ENCODE results near the gene LIPA. TPM values are rescaled to one million over a fixed set of nuclear protein-coding genes. Genes with fewer than 3 reads are reported as not detected.
A peak's percentile ranks its signal among the peaks of the same experiment; 100 is the strongest.
"Not testable (repeated sequence)": the region's sequence is repeated elsewhere in the genome, so short reads cannot be mapped to it uniquely, and the experiment has no call there.

The LIPA gene
- polyA plus RNA-seq (ENCODE audit: insufficient read length) = 44.2 TPM

GRCh38 chr10:89251409-89252224, at the start of gene LIPA:
LIPA (minus strand) TSS chr10:89251775; CDS start chr10:89247648, 4,127 bp downstream.
- DNase-seq = peak; percentile 95

GRCh38 chr10:89301232-89301631, 49.7 kb upstream of the LIPA start:
- DNase-seq = no peak

- DNase-seq = no peak
These were observed 47.5 kb upstream of the LIPA start for GRCh38 chr10:89299031-89299430.

DNA sequence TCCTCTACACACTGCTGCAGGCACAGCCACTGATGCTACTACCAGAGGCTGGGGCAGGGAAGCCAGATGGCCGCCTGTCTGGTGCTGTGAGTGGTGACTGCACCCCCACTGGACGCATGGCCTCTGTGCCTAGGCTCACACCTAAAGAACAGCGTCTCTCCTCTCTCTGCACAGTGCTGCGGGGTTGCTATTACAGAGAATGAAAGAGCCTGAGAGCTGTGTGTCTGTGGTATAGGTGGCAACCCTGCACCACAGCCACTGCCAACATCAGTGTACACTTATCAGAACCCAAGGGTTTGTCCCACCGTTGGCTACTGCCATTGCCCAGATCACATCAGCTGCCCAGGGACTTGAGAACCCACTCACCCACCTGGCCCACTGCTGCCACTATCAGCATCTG, 46.2 kb upstream of the LIPA start:
- no peak for DNase-seq

- DNase-seq = no peak
These were observed 45.8 kb upstream of the LIPA start for GRCh38 chr10:89297356-89297755.

DNA sequence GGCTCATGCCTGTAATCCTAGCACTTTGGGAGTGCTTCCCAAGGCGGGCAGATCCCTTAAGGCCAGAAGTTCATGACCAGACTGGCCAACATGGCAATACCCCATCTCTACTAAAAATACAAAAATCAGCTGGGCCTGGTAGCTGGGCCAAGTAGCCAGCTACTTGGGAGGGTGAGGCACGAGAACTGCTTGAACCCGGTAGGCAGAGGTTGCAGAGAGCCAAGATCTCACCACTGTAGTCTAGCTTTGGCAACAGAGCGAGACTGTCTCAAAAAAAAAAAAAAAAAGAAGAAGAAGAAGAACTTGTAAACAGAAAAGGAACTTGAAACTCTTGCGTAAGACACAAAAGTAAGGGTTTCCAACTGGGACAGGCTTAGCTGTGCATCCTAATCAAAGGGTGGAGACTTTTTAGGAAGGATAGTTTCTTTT, 44.7 kb upstream of the LIPA start:
- DNase-seq = no peak

DNA sequence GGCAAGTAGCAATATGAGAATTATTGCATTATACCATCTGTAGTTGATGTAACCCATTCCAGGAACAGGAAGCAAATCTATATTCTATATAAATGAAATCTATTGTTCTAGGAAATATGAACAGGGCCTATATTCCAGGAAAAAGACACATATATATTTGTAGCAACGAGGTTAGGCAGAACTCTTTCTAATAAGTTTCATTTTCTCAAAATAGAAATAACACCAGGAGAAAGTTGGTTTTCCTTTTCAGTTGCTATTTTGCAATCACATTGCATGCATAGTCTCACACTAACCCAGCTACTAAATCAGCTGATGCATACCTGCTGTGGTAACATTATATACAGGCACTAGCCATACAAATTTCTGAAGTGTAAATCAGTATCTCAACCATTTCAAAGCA, 44.0 kb upstream of the LIPA start:
- DNase-seq = no peak

DNA sequence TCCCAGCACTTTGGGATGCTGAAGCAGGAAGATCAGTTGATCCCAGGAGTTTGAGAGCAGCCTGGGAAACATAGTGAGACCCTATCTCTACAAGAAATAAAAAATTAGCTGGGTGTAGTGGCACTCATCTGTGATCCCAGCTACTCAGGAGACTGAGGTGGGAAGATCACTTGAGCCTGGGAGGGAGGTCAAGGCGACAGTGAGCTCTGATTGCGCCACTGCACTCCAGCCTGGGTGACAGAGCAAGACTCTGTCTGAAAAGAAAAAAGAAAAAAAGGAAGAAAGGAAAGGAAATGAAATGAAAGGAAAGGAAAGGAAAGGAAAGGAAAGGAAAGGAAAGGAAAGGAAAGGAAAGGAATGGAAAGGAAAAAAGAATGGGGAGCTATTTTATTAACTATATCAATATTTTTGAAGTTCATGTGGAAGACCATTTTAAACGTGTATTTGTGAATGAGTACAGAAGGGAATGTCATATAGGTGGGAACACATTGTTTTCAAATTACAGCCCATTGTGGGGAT, 43.2 kb upstream of the LIPA start:
- no peak for DNase-seq

- DNase-seq = not testable (repeated sequence)
These were observed 33.7 kb upstream of the LIPA start for GRCh38 chr10:89285303-89285702.

DNA sequence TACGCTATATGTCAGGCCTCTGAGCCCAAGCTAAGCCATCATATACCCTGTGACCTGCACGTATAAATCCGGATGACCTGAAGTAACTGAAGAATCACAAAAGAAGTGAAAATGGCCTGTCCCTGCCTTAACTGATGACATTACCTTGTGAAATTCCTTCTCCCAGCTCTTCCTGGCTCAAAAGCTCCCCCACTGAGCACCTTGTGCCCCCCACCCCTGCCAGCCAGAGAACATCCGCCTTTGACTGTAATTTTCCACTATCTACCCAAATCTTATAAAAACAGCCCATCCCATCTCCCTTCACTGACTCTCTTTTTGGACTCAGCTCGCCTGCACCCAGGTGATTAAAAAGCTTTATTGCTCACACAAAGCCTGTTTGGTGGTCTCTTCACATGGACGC, 33.1 kb upstream of the LIPA start:
- DNase-seq = not testable (repeated sequence)

DNA sequence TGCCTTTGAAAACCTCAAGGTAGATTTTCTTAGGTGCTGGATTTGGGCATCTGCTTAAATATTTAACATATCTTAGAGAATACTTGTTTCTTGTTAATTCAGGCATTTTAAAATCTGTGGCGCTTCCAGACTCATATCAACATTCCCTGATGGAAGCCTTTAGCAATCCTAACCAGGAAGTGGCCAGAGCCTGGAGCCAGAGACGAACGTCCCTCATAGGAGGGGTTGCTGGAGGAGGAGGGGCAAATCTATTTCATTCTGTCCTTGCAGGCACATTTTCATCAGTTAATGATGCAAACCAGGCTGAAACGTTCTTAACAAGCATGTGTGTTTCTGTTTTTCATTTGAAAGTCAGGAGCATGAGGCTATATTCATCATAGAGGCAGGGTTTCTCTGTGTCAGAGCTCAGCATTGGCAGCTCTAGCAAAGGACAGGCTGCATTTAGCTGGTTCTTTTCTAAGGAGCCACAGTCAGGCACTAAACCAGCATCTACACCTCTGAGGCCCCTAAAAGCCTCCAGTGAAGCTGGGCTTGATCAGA, 32.4 kb upstream of the LIPA start:
- peak; percentile 79 for DNase-seq

GRCh38 chr10:89283025-89283935, 31.7 kb upstream of the LIPA start:
- DNase-seq = no peak

DNA sequence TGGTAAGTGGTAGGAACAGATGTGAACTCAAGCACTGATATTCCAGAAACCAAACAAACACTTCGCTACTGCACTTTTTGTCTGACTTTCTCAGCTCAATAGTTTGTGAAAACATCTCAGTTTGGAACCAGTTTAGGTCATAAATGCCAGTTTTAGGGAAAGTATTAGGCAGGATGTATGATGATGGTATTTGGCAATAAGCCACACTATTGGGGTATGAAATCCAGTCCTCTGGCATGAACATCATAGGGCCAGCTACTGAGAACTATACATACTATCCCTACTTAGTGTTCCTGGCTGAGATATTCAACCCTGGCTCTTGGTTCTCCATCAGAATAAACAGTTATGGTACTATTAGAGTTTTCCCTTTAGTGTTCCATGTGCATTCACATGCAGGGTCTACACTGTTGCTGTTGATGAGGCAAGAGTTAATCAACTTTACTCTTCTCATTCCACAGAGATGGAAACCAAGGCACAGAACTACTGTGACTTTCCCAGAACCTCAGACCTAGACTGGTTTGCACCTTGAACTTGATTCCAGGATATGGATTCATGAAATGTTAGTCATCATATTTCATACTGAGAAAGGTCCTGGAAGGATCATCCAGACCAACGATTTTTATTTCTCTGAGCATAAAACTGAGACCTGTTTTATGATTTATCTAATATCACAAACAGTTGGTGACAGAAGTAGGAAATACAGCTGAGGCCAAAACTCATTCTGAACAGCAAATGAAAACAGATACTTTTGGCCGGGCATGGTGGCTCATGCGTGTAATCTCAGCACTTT, 30.2 kb upstream of the LIPA start:
- no peak for DNase-seq

- DNase-seq = no peak
These were observed 28.9 kb upstream of the LIPA start for GRCh38 chr10:89280508-89280907.

- peak; percentile 42 for DNase-seq
These were observed 27.9 kb upstream of the LIPA start for GRCh38 chr10:89279421-89279869.

- DNase-seq = peak; percentile 32
These were observed 27.4 kb upstream of the LIPA start for GRCh38 chr10:89278900-89279392.

DNA sequence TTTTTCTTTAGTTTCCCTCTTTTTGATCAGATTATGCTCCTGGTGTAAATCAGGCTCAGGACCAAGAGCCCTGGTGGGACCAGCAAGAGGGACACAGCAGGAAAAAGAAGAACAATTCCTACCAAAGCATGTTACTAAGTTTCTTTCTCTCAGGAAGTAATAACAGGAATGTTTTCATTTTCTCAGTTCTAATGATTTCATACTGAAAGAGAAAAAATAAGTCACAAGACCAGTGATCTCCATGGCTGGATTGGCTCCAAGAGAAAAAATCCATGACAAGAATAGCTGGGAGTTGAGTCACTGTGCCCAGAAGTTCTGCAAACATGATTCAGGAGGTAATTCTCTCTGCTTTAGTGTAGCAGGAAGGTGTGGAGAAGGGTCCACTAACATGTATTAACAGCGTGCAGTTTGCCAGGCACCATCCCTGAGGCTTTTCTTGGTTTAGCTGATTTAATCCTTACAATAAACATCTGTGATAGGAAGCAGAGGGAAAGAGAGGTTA, 26.5 kb upstream of the LIPA start:
- peak; percentile 83 for DNase-seq

GRCh38 chr10:89275383-89275782, 23.8 kb upstream of the LIPA start:
- DNase-seq = no peak

- DNase-seq = no peak
These were observed 23.4 kb upstream of the LIPA start for GRCh38 chr10:89274928-89275327.

GRCh38 chr10:89273680-89274079, 22.1 kb upstream of the LIPA start:
- no peak for DNase-seq

DNA sequence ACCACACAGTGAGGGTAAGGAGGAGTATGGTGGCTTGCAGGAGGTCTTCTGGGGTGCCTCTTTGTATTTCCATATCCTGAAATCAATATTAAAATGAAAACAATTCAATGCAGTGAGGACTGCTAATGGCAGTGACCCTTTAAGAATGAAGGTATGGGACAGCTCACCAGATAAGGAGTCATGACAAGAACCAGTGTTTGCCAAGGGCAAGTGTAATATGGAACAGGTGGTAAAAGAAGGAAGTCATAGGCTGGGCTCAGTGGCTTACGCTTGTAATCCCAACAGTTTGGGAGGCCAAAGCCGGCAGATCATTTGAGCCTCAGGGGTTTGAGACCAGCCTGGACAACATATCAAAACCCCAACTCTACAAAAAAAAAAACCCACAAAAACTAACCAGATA, 20.0 kb upstream of the LIPA start:
- DNase-seq = no peak

GRCh38 chr10:89270153-89270483, 18.5 kb upstream of the LIPA start:
- DNase-seq = no peak
